NCI-H524 (cell line): ENCODE data around the gene CYP1A1.
"Not testable (repeated sequence)": the region's sequence is repeated elsewhere in the genome, so short reads cannot be mapped to it uniquely, and the experiment has no call there.

Experiments used
- DNase-seq, 2 experiments: peaks; one replicate each; lab custom pipeline; 2025; lab: John Stamatoyannopoulos, UW

CYP1A1 gene

GRCh38 chr15:74735305-74735704 lies 10.0 kb upstream of the CYP1A1 start:
- no peak for DNase-seq

- DNase-seq: no peak
Observed at GRCh38 chr15:74733269-74733668, 7.9 kb upstream of the CYP1A1 start.

- no peak for DNase-seq
Observed at GRCh38 chr15:74732846-74733245, 7.5 kb upstream of the CYP1A1 start.

GRCh38 chr15:74730619-74731316 lies 5.4 kb upstream of the CYP1A1 start:
- DNase-seq: no peak

GRCh38 chr15:74729372-74729771 lies 4.0 kb upstream of the CYP1A1 start:
- not testable (repeated sequence) for DNase-seq

GRCh38 chr15:74728699-74729098 lies 3.4 kb upstream of the CYP1A1 start:
- DNase-seq: not testable (repeated sequence)

- peak; percentile 9 to 48 for DNase-seq
Observed at GRCh38 chr15:74727727-74728126, 2.4 kb upstream of the CYP1A1 start.

- no peak for DNase-seq
Observed at GRCh38 chr15:74726774-74727164, 1.4 kb upstream of the CYP1A1 start.

GRCh38 chr15:74725845-74726773 lies 781 bp upstream of the CYP1A1 start:
- DNase-seq: peak in 1 of 2 experiments; percentile 43

GRCh38 chr15:74724570-74725224 lies 631 bp downstream of the CYP1A1 start:
- no peak for DNase-seq

- peak; percentile 23 to 70 for DNase-seq
Observed at GRCh38 chr15:74723754-74724334, 1.5 kb downstream of the CYP1A1 start.

GRCh38 chr15:74723187-74723586 lies 2.1 kb downstream of the CYP1A1 start:
- DNase-seq: no peak

- no peak for DNase-seq
Observed at GRCh38 chr15:74722591-74722990, 2.7 kb downstream of the CYP1A1 start.

- DNase-seq: no peak
Observed at GRCh38 chr15:74716651-74717050, 8.7 kb downstream of the CYP1A1 start.

GRCh38 chr15:74712311-74712710 lies 13.0 kb downstream of the CYP1A1 start:
- no peak for DNase-seq

GRCh38 chr15:74710319-74711094 lies 14.8 kb downstream of the CYP1A1 start:
- no peak for DNase-seq

- DNase-seq: no peak
Observed at GRCh38 chr15:74709892-74710291, 15.4 kb downstream of the CYP1A1 start.

- DNase-seq: no peak
Observed at GRCh38 chr15:74709011-74709410, 16.3 kb downstream of the CYP1A1 start.

GRCh38 chr15:74696808-74697207 lies 28.5 kb downstream of the CYP1A1 start:
- DNase-seq: no peak

GRCh38 chr15:74696398-74696729 lies 29.0 kb downstream of the CYP1A1 start:
- no peak for DNase-seq

- DNase-seq: peak; percentile 81 to 84
Observed at GRCh38 chr15:74695597-74696397, 29.5 kb downstream of the CYP1A1 start, which contains the start of gene EDC3. Gene EDC3, minus strand, starts transcription at chr15:74696024. Its CDS starts 20,900 bp downstream, at chr15:74675124.
